Activated naive CD8-positive, alpha-beta T cell treated with anti-CD3 and anti-CD28 coated beads, Interleukin-2, amount 50 U/mL, for 16 hours (primary cell): ENCODE results near the gene IGFBP6.
"Not testable (repeated sequence)": the region's sequence is repeated elsewhere in the genome, so short reads cannot be mapped to it uniquely, and the experiment has no call there.

Experiments used
- DNase-seq: peaks from one replicate; pipeline ENCODE4 v3.0.0-alpha.2; 2020; ENCODE audit warnings: low read depth, low spot score

IGFBP6 gene

GRCh38 chr12:53070877-53071492, 26.5 kb upstream of the IGFBP6 start:
- no peak for DNase-seq

GRCh38 chr12:53071591-53072551, 25.6 kb upstream of the IGFBP6 start:
- no peak for DNase-seq

DNA sequence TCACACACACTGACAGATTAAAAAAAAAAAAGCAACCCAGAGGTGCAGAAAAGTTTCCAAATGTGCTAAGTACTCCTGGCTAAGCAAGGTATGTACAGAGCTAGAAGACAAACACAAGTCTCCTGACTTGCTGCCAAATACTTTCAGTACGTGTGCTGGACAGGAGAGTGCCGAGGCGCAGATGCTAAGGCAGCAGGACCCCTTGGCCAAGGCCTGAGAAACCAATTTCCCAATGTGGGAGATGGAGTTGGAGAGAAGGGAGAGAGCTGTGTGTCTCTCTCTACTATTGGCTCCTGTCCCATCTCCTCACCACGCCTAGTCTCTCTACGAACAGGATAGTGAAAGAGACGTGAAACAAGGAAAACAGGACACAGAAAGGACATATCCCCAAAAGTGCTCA, 23.6 kb upstream of the IGFBP6 start:
- no peak for DNase-seq

GRCh38 chr12:53074283-53074998, 23.0 kb upstream of the IGFBP6 start:
- DNase-seq = no peak

GRCh38 chr12:53074999-53075370, 22.5 kb upstream of the IGFBP6 start:
- DNase-seq = no peak

GRCh38 chr12:53076461-53076860, 21.0 kb upstream of the IGFBP6 start:
- DNase-seq = no peak

DNA sequence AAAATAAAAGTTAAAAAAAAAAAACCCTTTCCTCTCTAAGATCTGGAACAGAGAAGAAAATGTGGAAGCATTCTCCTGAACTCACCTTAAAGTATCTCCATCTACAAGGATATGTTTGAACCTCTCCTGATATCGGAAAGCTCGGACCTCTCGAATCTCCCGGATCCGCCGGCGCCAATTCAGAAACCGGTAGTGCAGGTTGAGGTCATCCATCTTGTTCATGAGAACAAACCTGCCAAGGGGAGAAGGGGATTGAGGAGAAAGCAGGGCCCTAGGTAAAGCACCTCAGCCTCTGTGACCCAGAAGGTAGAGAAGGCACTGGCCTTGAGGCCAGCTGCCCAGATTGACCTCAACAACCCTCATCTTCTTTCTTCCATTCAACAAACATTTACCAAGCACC, 20.4 kb upstream of the IGFBP6 start:
- DNase-seq = no peak

GRCh38 chr12:53078425-53079225, 18.8 kb upstream of the IGFBP6 start:
- DNase-seq = no peak

DNA sequence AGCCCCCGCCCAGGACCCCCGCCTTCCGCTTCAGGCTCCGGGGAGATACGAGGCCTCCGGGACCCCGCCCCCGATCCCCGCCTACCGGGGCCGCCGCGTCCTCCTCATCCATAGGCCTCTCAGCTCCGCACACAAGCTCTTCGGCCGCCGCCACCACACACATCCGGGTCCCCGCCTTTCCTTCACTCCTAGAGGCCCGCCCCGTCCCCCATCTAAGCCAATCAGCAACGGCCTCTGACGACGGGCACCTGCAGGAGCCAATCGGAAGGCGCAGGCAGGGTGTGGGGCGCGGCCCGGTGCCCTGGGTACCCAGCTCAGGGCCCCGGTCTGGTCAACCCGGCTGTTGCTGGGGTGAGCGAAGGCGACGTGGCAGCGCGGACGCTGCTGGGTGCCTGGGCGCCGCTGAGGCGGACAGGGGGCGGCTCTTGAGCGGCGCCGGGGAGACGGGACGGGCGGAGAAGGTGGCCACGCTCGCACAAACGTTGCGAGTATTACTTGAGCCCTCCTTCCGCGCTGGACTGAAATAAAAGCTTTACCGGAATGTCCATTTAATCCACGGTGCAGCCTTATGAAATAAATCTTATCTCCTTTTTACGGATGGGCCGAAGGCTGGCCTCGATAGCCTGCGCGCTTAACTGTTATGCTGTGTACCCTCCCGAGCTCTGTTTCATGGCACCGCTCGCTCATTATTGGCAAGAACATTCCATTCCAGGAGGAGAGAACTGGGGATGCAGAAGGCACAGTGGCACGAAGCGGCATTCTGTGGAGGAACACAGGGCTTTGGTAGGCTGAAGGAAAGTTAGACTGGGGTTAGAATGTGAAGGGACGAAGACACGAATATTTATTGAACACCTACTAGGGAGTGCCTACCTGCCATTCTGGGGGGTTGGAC, 18.0 kb upstream of the IGFBP6 start, which contains the start of gene SPRYD3:
Gene SPRYD3 (minus strand): TSS at position 165 of the 892 bp plus-strand sequence. CDS start 57 bp downstream, at position 108.
- DNase-seq = peak; percentile 89

GRCh38 chr12:53082637-53083175, 14.8 kb upstream of the IGFBP6 start:
- DNase-seq = no peak

DNA sequence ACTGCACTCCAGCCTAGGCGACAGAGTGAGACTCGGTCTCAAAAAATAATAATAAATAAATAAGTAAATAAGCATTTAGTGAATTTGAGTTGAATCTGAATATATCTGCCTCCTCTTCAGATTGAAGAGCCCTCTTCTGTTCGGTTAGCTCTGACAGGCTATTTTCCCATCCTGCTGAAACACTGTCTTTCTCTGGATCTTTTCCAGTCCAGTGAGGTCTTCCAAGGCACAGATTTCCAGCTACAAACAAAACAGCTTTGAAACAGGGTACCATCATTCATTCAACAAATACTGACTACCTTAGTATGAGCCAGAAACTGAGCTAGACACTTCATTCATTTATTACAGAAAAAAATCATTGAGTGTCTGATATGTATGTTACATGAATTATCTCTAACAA, 11.1 kb upstream of the IGFBP6 start:
- no peak for DNase-seq

DNA sequence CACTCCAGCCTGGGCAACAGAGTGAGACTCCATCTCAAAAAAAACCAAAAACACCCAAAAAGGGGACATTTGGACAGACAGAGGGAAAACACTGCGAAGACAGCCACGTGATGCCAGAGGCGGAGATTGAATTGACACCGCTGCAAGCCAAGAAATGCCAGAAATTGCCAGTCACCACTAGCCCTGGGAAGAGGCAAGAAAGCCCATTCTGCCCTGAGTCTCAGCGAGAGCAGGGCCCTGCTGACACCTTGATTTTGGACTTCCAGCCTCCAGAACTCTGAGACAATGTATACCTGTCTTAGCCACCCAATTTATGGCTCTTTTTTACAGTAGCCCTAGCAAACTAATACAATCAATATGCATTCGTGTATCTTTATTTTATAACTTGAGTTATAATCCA, 7.4 kb upstream of the IGFBP6 start:
- no peak for DNase-seq

DNA sequence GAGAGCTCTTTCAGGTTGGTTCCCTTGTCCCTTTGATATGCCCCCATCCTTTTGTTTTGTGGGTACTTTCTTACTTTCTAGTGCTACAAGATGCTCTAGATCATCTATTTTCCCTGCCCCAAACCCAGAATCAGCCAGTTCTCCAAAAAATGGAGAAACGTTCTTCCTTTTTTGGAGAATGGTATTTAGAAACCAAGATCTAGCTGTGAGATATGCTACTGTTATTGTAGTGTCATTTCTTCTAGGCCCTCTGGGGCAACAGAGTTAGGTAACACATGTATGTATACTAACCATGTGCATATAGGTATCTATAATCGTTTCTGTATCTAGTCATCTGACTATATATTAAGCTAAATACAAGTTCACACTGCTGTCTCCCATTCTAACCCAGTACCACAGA, 6.9 kb upstream of the IGFBP6 start:
- no peak for DNase-seq

- DNase-seq = no peak
These were observed 5.7 kb upstream of the IGFBP6 start for GRCh38 chr12:53091756-53092155.

DNA sequence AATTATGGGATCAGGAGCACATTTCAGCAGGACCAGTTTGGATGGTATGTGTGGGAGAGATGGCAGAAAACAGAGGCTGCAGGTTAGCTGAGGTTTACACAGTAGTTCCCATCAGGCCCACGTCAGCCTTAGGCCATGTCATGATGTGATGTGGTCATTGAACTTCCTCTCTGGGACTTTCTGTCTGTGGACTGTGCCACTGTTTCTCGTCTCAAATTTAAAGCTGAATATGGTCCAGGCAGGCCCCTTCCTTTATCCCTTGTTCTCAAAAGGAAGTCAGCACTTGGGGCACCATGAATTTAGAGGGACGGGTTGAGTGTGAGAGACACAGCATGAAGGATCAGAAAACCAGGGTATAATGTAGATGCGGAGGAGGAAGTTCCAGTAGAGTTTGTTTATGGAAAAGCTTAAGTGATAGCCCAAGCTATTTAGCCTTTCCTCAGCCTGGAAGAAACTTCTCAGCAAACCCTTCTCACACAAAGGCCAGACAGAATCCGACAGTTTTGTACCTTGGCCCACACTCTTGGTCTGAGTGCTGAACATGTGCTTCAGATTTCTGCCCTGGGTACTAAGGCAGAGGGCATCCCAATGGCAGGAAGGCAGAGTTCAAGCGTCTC, 3.6 kb upstream of the IGFBP6 start:
- DNase-seq = no peak

- DNase-seq = no peak
These were observed 3.1 kb upstream of the IGFBP6 start for GRCh38 chr12:53094394-53094787.

GRCh38 chr12:53094796-53095595, 2.5 kb upstream of the IGFBP6 start:
- DNase-seq = not testable (repeated sequence)

- DNase-seq = not testable (repeated sequence)
These were observed 1.9 kb upstream of the IGFBP6 start for GRCh38 chr12:53095596-53095895.
